WTC11 (cell line): ENCODE data around the gene DTX1. TPM values are rescaled to one million over a fixed set of nuclear protein-coding genes. Genes with fewer than 3 reads are reported as not detected.

Experiments used
- ATAC-seq: fragments of 200-7000 bp; cut with Tn5 transposase; 2 replicates; pipeline ENCODE4 v1.10.0; 2021; ENCODE audit warnings: mild to moderate bottlenecking, moderate library complexity
- CTCF ChIA-PET: fragments of 300-600 bp; sonication (Branson Sonifier 250); formaldehyde crosslinking; loops from one replicate; lab custom pipeline; 2021; ENCODE audit warnings: antibody characterized with exemption; lab: Charles Lee
- POLR2A ChIA-PET: fragments of 350-600 bp; sonication (Branson Sonifier 250); formaldehyde crosslinking; loops from one replicate; lab custom pipeline; 2021; ENCODE audit warnings: antibody characterized with exemption; lab: Charles Lee
- DNase-seq: peaks from one replicate; pipeline ENCODE4 v3.0.0; 2021; ENCODE audit warnings: low spot score
- H3K27ac Mint-ChIP-seq: 2 replicates; pipeline ENCODE4 v1.8.0; 2021; ENCODE audit warnings: mixed read lengths
- H3K27me3 Mint-ChIP-seq: 2 replicates; pipeline ENCODE4 v1.8.0; 2021; ENCODE audit warnings: low read depth, mild to moderate bottlenecking, moderate library complexity, mixed read lengths
- H3K36me3 Mint-ChIP-seq: 2 replicates; pipeline ENCODE4 v1.8.0; 2021; ENCODE audit warnings: mixed read lengths
- H3K4me1 Mint-ChIP-seq: 2 replicates; pipeline ENCODE4 v1.8.0; 2022; ENCODE audit warnings: mixed read lengths
- H3K4me3 Mint-ChIP-seq: 2 replicates; pipeline ENCODE4 v1.8.0; 2021; ENCODE audit warnings: mild to moderate bottlenecking, moderate library complexity, mixed read lengths
- H3K9me3 Mint-ChIP-seq: 2 replicates; pipeline ENCODE4 v1.8.0; 2021; ENCODE audit warnings: mixed read lengths
- ESRRA ChIP-seq: sonication (generic); formaldehyde crosslinking; IDR thresholded peaks from 2 replicates; pipeline ENCODE4 v1.8.1; 2022; ENCODE audit warnings: mild to moderate bottlenecking, missing genetic modification reagents, borderline replicate concordance
- ETV6 ChIP-seq: sonication (generic); formaldehyde crosslinking; IDR thresholded peaks from 2 replicates; pipeline ENCODE4 v1.8.1; 2022; ENCODE audit warnings: mild to moderate bottlenecking, missing genetic modification reagents
- FOXJ3 ChIP-seq: sonication (generic); formaldehyde crosslinking; IDR thresholded peaks from 2 replicates; pipeline ENCODE4 v1.9.0; 2021; ENCODE audit warnings: missing genetic modification reagents, mild to moderate bottlenecking, borderline replicate concordance
- GRHL2 ChIP-seq: fragments of 250-450 bp; sonication (Bioruptor Pico); IDR thresholded peaks from 2 replicates; pipeline ENCODE4 v1.8.0; 2022; ENCODE audit warnings: mild to moderate bottlenecking, moderate library complexity; ENCODE audit not compliant: insufficient replicate concordance, severe bottlenecking
- GTF2I ChIP-seq: fragments of 250-450 bp; sonication (Bioruptor Pico); conservative IDR thresholded peaks from 2 replicates; pipeline ENCODE4 v1.4.0; 2021; ENCODE audit warnings: mild to moderate bottlenecking
- JUN ChIP-seq: sonication (generic); formaldehyde crosslinking; IDR thresholded peaks from 2 replicates; pipeline ENCODE4 v1.8.0; 2023; ENCODE audit warnings: mild to moderate bottlenecking, missing genetic modification reagents
- MYBL2 ChIP-seq: sonication (generic); formaldehyde crosslinking; IDR thresholded peaks from 2 replicates; pipeline ENCODE4 v1.8.1; 2023; ENCODE audit warnings: mild to moderate bottlenecking, moderate library complexity, missing genetic modification reagents
- NFE2L1 ChIP-seq: sonication (generic); formaldehyde crosslinking; IDR thresholded peaks from 2 replicates; pipeline ENCODE4 v1.8.1; 2023; ENCODE audit warnings: missing genetic modification reagents
- RELA ChIP-seq: sonication (generic); formaldehyde crosslinking; IDR thresholded peaks from 2 replicates; pipeline ENCODE4 v1.8.1; 2022; ENCODE audit warnings: missing genetic modification reagents, mild to moderate bottlenecking, borderline replicate concordance
- SP1 ChIP-seq: sonication (generic); formaldehyde crosslinking; conservative IDR thresholded peaks from 2 replicates; pipeline ENCODE4 v1.8.1; 2022; ENCODE audit warnings: missing genetic modification reagents
- TEAD4 ChIP-seq: sonication (generic); formaldehyde crosslinking; IDR thresholded peaks from 2 replicates; pipeline ENCODE4 v1.8.0; 2022; ENCODE audit warnings: mild to moderate bottlenecking, missing genetic modification reagents
- ZNF317 ChIP-seq: sonication (generic); formaldehyde crosslinking; IDR thresholded peaks from 2 replicates; pipeline ENCODE4 v1.8.1; 2023; ENCODE audit warnings: low read depth, mild to moderate bottlenecking, moderate library complexity, missing genetic modification reagents, borderline replicate concordance
- ZNF671 ChIP-seq: fragments of 250-450 bp; sonication (Bioruptor Pico); IDR thresholded peaks from 2 replicates; pipeline ENCODE4 v1.8.0; 2021; ENCODE audit warnings: mild to moderate bottlenecking
- total RNA-seq: library from RNA; stranded (reverse); gene quantifications from 3 replicates; pipeline ENCODE4 v1.2.3, GENCODE V29; 2021
- TF ChIP-seq, protein P1 (sequence below): sonication (generic); formaldehyde crosslinking; IDR thresholded peaks from 2 replicates; pipeline ENCODE4 v1.8.1; 2022; ENCODE audit warnings: mild to moderate bottlenecking, moderate library complexity, missing genetic modification reagents
- TF ChIP-seq, protein P2 (sequence below): sonication (generic); formaldehyde crosslinking; IDR thresholded peaks from 2 replicates; pipeline ENCODE4 v1.8.1; 2023; ENCODE audit warnings: mild to moderate bottlenecking, moderate library complexity, missing genetic modification reagents
- TF ChIP-seq, protein P3 (sequence below): sonication (generic); formaldehyde crosslinking; conservative IDR thresholded peaks from 2 replicates; pipeline ENCODE4 v1.8.1; 2023; ENCODE audit warnings: mild to moderate bottlenecking, low read depth, missing genetic modification reagents, moderate library complexity
- TF ChIP-seq, protein P4 (sequence below): sonication (generic); formaldehyde crosslinking; IDR thresholded peaks from 2 replicates; pipeline ENCODE4 v1.8.1; 2023; ENCODE audit warnings: mild to moderate bottlenecking, missing genetic modification reagents, moderate library complexity
- TF ChIP-seq, protein P5 (sequence below): fragments of 250-450 bp; sonication (Bioruptor Pico); conservative IDR thresholded peaks from 2 replicates; pipeline ENCODE4 v1.9.0; 2021; ENCODE audit warnings: mild to moderate bottlenecking
- TF ChIP-seq, protein P6 (sequence below): fragments of 250-450 bp; sonication (Bioruptor Pico); IDR thresholded peaks from 2 replicates; pipeline ENCODE4 v1.9.0; 2021; ENCODE audit warnings: moderate library complexity, mild to moderate bottlenecking, inconsistent platforms, borderline replicate concordance

Gene DTX1
- total RNA-seq, 1 experiment from 2014 or later: 6.2 TPM

DNA sequence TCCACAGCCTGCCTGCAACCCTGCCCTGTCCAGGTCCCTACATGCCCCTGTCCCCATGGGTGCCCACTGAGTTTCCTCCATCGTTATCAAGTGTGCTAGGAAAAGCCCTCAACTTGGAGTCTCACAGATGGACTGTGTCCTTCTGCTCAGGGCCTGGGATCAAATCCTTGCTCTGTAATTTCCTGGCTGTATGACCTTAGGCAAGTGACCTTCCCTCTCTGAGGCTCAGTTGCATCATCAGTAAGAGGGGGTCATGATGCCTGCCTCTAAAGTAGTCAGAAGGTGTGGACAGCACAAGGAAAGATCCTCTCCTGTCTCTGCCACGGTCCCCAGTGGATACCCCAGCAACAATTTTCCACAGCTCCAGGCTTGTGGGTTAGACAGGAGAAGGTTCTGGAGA is 56.9 kb downstream of the DTX1 start:
- Mint-ChIP-seq H3K4me1 (no peaks in the 10 kb centered on the region; the same call in none of the 2 replicates), H3K4me3 (no peak overlapping the region), H3K9me3 (no peaks in the 10 kb centered on the region), H3K27me3 (no peaks in the 10 kb centered on the region; the same call in 1 of the 2 replicates), H3K36me3 (no peaks in the 10 kb centered on the region), H3K27ac (no peak overlapping the region)
- DNase-seq: no peak
- TF ChIP-seq, protein P1, sequence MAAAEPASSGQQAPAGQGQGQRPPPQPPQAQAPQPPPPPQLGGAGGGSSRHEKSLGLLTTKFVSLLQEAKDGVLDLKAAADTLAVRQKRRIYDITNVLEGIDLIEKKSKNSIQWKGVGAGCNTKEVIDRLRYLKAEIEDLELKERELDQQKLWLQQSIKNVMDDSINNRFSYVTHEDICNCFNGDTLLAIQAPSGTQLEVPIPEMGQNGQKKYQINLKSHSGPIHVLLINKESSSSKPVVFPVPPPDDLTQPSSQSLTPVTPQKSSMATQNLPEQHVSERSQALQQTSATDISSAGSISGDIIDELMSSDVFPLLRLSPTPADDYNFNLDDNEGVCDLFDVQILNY (CRISPR knock-in tag): no peak
- no peak for TF ChIP-seq ESRRA
- no peak for TF ChIP-seq SP1 (CRISPR knock-in tag)
- no peak for TF ChIP-seq GRHL2 (CRISPR knock-in tag)
- no peak for TF ChIP-seq NFE2L1 (CRISPR knock-in tag)
- TF ChIP-seq TEAD4: no peak
- no peak for TF ChIP-seq MYBL2
- no peak for TF ChIP-seq ZNF671 (CRISPR knock-in tag)
- TF ChIP-seq, protein P2, sequence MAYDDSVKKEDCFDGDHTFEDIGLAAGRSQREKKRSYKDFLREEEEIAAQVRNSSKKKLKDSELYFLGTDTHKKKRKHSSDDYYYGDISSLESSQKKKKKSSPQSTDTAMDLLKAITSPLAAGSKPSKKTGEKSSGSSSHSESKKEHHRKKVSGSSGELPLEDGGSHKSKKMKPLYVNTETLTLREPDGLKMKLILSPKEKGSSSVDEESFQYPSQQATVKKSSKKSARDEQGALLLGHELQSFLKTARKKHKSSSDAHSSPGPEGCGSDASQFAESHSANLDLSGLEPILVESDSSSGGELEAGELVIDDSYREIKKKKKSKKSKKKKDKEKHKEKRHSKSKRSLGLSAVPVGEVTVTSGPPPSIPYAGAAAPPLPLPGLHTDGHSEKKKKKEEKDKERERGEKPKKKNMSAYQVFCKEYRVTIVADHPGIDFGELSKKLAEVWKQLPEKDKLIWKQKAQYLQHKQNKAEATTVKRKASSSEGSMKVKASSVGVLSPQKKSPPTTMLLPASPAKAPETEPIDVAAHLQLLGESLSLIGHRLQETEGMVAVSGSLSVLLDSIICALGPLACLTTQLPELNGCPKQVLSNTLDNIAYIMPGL (CRISPR knock-in tag): no peak
- TF ChIP-seq JUN (CRISPR knock-in tag): no peak
- TF ChIP-seq, protein P3, sequence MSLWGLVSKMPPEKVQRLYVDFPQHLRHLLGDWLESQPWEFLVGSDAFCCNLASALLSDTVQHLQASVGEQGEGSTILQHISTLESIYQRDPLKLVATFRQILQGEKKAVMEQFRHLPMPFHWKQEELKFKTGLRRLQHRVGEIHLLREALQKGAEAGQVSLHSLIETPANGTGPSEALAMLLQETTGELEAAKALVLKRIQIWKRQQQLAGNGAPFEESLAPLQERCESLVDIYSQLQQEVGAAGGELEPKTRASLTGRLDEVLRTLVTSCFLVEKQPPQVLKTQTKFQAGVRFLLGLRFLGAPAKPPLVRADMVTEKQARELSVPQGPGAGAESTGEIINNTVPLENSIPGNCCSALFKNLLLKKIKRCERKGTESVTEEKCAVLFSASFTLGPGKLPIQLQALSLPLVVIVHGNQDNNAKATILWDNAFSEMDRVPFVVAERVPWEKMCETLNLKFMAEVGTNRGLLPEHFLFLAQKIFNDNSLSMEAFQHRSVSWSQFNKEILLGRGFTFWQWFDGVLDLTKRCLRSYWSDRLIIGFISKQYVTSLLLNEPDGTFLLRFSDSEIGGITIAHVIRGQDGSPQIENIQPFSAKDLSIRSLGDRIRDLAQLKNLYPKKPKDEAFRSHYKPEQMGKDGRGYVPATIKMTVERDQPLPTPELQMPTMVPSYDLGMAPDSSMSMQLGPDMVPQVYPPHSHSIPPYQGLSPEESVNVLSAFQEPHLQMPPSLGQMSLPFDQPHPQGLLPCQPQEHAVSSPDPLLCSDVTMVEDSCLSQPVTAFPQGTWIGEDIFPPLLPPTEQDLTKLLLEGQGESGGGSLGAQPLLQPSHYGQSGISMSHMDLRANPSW: no peak
- no peak for TF ChIP-seq RELA (CRISPR knock-in tag)
- TF ChIP-seq, protein P4, sequence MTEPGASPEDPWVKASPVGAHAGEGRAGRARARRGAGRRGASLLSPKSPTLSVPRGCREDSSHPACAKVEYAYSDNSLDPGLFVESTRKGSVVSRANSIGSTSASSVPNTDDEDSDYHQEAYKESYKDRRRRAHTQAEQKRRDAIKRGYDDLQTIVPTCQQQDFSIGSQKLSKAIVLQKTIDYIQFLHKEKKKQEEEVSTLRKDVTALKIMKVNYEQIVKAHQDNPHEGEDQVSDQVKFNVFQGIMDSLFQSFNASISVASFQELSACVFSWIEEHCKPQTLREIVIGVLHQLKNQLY (CRISPR knock-in tag): no peak
- TF ChIP-seq GTF2I (CRISPR knock-in tag): no peak
- no peak for TF ChIP-seq FOXJ3 (CRISPR knock-in tag)
- TF ChIP-seq, protein P5, sequence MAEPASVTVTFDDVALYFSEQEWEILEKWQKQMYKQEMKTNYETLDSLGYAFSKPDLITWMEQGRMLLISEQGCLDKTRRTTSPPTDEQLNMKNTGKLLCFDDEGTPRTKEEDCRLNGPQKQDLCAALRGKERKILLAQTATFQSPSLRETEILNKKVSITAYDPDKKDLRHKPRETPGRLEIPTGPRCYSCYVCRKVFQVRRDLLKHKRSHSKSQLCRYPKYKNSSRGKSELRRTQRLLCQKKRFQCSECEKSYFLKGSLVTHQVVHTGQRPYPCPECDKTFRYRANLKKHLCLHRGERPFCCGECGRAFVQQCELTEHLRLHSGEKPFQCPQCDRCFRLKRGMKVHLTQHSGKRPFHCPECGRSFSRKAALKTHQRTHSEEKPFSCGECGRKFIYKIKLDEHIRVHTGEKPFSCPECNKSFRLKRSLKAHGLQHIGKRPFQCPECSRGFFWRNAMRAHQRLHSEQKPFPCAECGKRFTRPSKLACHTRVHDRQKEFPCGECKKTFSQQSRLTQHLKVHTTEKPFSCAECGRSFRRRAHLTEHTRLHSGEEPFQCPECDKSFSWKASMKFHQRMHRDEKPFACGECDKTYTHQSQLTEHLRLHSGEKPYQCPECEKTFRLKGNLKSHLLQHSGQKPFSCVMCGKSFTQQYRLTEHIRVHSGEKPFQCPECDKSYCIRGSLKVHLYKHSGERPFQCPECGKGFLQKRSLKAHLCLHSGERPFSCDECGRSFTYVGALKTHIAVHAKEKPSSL (CRISPR knock-in tag): no peak
- TF ChIP-seq ETV6 (CRISPR knock-in tag): no peak
- no peak for TF ChIP-seq ZNF317 (CRISPR knock-in tag)
- TF ChIP-seq, protein P6, sequence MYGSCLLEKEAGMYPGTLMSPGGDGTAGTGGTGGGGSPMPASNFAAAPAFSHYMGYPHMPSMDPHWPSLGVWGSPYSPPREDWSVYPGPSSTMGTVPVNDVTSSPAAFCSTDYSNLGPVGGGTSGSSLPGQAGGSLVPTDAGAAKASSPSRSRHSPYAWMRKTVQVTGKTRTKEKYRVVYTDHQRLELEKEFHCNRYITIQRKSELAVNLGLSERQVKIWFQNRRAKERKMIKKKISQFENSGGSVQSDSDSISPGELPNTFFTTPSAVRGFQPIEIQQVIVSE (CRISPR knock-in tag): no peak
- ATAC-seq: no peak
- ChIA-PET CTCF (no interaction called here), POLR2A (interaction anchor here (1.3 kb wide), 1 partner anchor 61 kb away, joined by 5 read pairs; no protein-coding TSS in a partner anchor)
